ENCODE results near the gene CXXC5. TPM values are rescaled to one million over a fixed set of nuclear protein-coding genes. Genes with fewer than 3 reads are reported as not detected.

The CXXC5 gene
- polyA plus RNA-seq, 3 donors from 2014 or later, result 339 to 410 (median 385) TPM

GRCh38 chr5:139659695-139660101, 11.5 kb downstream of the CXXC5 start:
- no peak for DNase-seq
- Mint-ChIP-seq H3K4me1 (peaks cover 90 to 95% of the 10 kb centered on the region in 2 donors), H3K27me3 (ENCODE audit: low read depth in 3 of 3) (peaks cover 6 to 15% (median 9%) of the 10 kb centered on the region in 3 donors), H3K36me3 (no peaks in the 10 kb centered on the region), H3K4me3 (peak overlapping the region; percentile 71 to 86 (median 79)), H3K9me3 (no peaks in the 10 kb centered on the region), H3K27ac (peak overlapping the region; percentile 57 to 94 (median 88))

GRCh38 chr5:139660105-139660922, 12.2 kb downstream of the CXXC5 start:
- Mint-ChIP-seq H3K27ac (peak overlapping the region; percentile 57 to 94 (median 88)), H3K27me3 (ENCODE audit: low read depth in 3 of 3) (peaks cover 6 to 15% (median 9%) of the 10 kb centered on the region in 3 donors), H3K4me1 (peaks cover 90 to 95% of the 10 kb centered on the region in 2 donors), H3K36me3 (no peaks in the 10 kb centered on the region), H3K9me3 (no peaks in the 10 kb centered on the region), H3K4me3 (peak overlapping the region; percentile 71 to 86 (median 79))
- DNase-seq, result no peak

GRCh38 chr5:139660923-139661814, 13.0 kb downstream of the CXXC5 start:
- peaks cover 6 to 15% (median 9%) of the 10 kb centered on the region in 3 donors for H3K27me3 Mint-ChIP-seq (ENCODE audit: low read depth in 3 of 3)
- peak overlapping the region; percentile 92 to 99 (median 98) for H3K27ac Mint-ChIP-seq
- no peaks in the 10 kb centered on the region for H3K9me3 Mint-ChIP-seq
- no peaks in the 10 kb centered on the region for H3K36me3 Mint-ChIP-seq
- DNase-seq, result peak; percentile 72 to 74 (median 73)
- peak overlapping the region; percentile 76 to 84 (median 80) for H3K4me3 Mint-ChIP-seq
- H3K4me1 Mint-ChIP-seq, result peaks cover 92 to 95% of the 10 kb centered on the region in 2 donors

- H3K4me1 Mint-ChIP-seq, result peaks cover 92 to 95% of the 10 kb centered on the region in 2 donors
- peak overlapping the region; percentile 92 to 99 (median 98) for H3K27ac Mint-ChIP-seq
- H3K27me3 Mint-ChIP-seq (ENCODE audit: low read depth in 3 of 3), result peaks cover 8 to 18% (median 14%) of the 10 kb centered on the region in 3 donors
- no peaks in the 10 kb centered on the region for H3K9me3 Mint-ChIP-seq
- no peak for DNase-seq
- H3K36me3 Mint-ChIP-seq, result no peaks in the 10 kb centered on the region
- peak overlapping the region; percentile 57 to 76 (median 65) for H3K4me3 Mint-ChIP-seq
These were observed 14.5 kb downstream of the CXXC5 start for GRCh38 chr5:139662617-139663016.

GRCh38 chr5:139663207-139664085, 15.3 kb downstream of the CXXC5 start:
- Mint-ChIP-seq H3K4me3 (peak overlapping the region; percentile 16 to 76 (median 65)), H3K4me1 (peaks cover 90 to 94% of the 10 kb centered on the region in 2 donors), H3K9me3 (no peaks in the 10 kb centered on the region)

GRCh38 chr5:139664086-139664693, 16.0 kb downstream of the CXXC5 start:
- peaks cover 90 to 91% of the 10 kb centered on the region in 2 donors for H3K4me1 Mint-ChIP-seq
- H3K9me3 Mint-ChIP-seq, result no peaks in the 10 kb centered on the region
- H3K36me3 Mint-ChIP-seq, result no peaks in the 10 kb centered on the region
- peak overlapping the region; percentile 35 to 69 (median 55) for H3K4me3 Mint-ChIP-seq
- DNase-seq, result no peak
- H3K27me3 Mint-ChIP-seq (ENCODE audit: low read depth in 3 of 3), result peaks cover 8 to 16% (median 16%) of the 10 kb centered on the region in 3 donors
- peak overlapping the region; percentile 80 to 99 (median 96) for H3K27ac Mint-ChIP-seq

More at GRCh38 chr5:139663207-139664085, 15.3 kb downstream of the CXXC5 start:
- no peak for DNase-seq
- peaks cover 8 to 15% (median 14%) of the 10 kb centered on the region in 3 donors for H3K27me3 Mint-ChIP-seq (ENCODE audit: low read depth in 3 of 3)
- H3K36me3 Mint-ChIP-seq, result no peaks in the 10 kb centered on the region
- H3K27ac Mint-ChIP-seq, result peak overlapping the region; percentile 92 to 99 (median 98)

- Mint-ChIP-seq H3K4me1 (peaks cover 87 to 90% of the 10 kb centered on the region in 2 donors), H3K4me3 (peak overlapping the region; percentile 35 to 69 (median 55)), H3K9me3 (no peaks in the 10 kb centered on the region), H3K27me3 (ENCODE audit: low read depth in 3 of 3) (peaks cover 8 to 20% (median 16%) of the 10 kb centered on the region in 3 donors), H3K27ac (peak overlapping the region; percentile 80 to 98 (median 94)), H3K36me3 (peaks cover 0 to 4% (median 0%) of the 10 kb centered on the region in 3 donors)
- DNase-seq, result no peak
These were observed 16.7 kb downstream of the CXXC5 start for GRCh38 chr5:139664727-139665351.

- H3K9me3 Mint-ChIP-seq, result no peaks in the 10 kb centered on the region
- H3K27me3 Mint-ChIP-seq (ENCODE audit: low read depth in 3 of 3), result peaks cover 8 to 27% (median 23%) of the 10 kb centered on the region in 3 donors
- H3K36me3 Mint-ChIP-seq, result peaks cover 0 to 4% (median 0%) of the 10 kb centered on the region in 3 donors
- no peak for DNase-seq
- H3K4me3 Mint-ChIP-seq, result peak overlapping the region; percentile 42 to 90 (median 87)
- H3K4me1 Mint-ChIP-seq, result peaks cover 86 to 90% of the 10 kb centered on the region in 2 donors
- H3K27ac Mint-ChIP-seq, result peak overlapping the region; percentile 92 to 98 (median 95)
These were observed 17.5 kb downstream of the CXXC5 start for GRCh38 chr5:139665626-139666025.

GRCh38 chr5:139666551-139666950, 18.4 kb downstream of the CXXC5 start:
- no peaks in the 10 kb centered on the region for H3K9me3 Mint-ChIP-seq
- H3K4me1 Mint-ChIP-seq, result peaks cover 87 to 93% of the 10 kb centered on the region in 2 donors
- peaks cover 0 to 4% (median 0%) of the 10 kb centered on the region in 3 donors for H3K36me3 Mint-ChIP-seq
- peaks cover 3 to 28% (median 19%) of the 10 kb centered on the region in 3 donors for H3K27me3 Mint-ChIP-seq (ENCODE audit: low read depth in 3 of 3)
- peak overlapping the region; percentile 92 to 98 (median 95) for H3K27ac Mint-ChIP-seq
- peak overlapping the region; percentile 80 to 90 (median 87) for H3K4me3 Mint-ChIP-seq
- no peak for DNase-seq

- H3K4me3 Mint-ChIP-seq, result peak overlapping the region; percentile 80 to 90 (median 87)
- peak overlapping the region; percentile 92 to 98 (median 95) for H3K27ac Mint-ChIP-seq
- peaks cover 87 to 93% of the 10 kb centered on the region in 2 donors for H3K4me1 Mint-ChIP-seq
- no peaks in the 10 kb centered on the region for H3K9me3 Mint-ChIP-seq
- H3K27me3 Mint-ChIP-seq (ENCODE audit: low read depth in 3 of 3), result peaks cover 3 to 28% (median 17%) of the 10 kb centered on the region in 3 donors
- peak; percentile 64 to 71 (median 71) for DNase-seq
- H3K36me3 Mint-ChIP-seq, result peaks cover 0 to 4% (median 0%) of the 10 kb centered on the region in 3 donors
These were observed 19.0 kb downstream of the CXXC5 start for GRCh38 chr5:139667001-139667729.

GRCh38 chr5:139667730-139668063, 19.5 kb downstream of the CXXC5 start:
- no peak for DNase-seq
- Mint-ChIP-seq H3K27ac (peak overlapping the region; percentile 92 to 98 (median 95)), H3K9me3 (no peaks in the 10 kb centered on the region), H3K4me3 (peak overlapping the region; percentile 80 to 90 (median 87)), H3K27me3 (ENCODE audit: low read depth in 3 of 3) (peaks cover 3 to 25% (median 17%) of the 10 kb centered on the region in 3 donors), H3K36me3 (peaks cover 0 to 4% (median 0%) of the 10 kb centered on the region in 3 donors), H3K4me1 (peaks cover 87 to 93% of the 10 kb centered on the region in 2 donors)

Measured in immature natural killer cell (primary cell).